ENCODE measurements around the gene PRKCI.
A peak's percentile ranks its signal among the peaks of the same experiment; 100 is the strongest.
"Not testable (repeated sequence)": the region's sequence is repeated elsewhere in the genome, so short reads cannot be mapped to it uniquely, and the experiment has no call there.

The PRKCI gene

GRCh38 chr3:170331143-170331542 lies 108.9 kb downstream of the PRKCI start:
- H3K79me2 ChIP-seq (ENCODE audit: insufficient read depth, low read length) = no peaks in the 10 kb centered on the region
- H3K9ac ChIP-seq (ENCODE audit: low read depth, low read length, poor library complexity, severe bottlenecking) = no peak overlapping the region
- H3K9me2 ChIP-seq (replicated peaks; ENCODE audit: low read depth, low read length) = no peaks in the 10 kb centered on the region
- H4K20me1 ChIP-seq (ENCODE audit: insufficient read depth, low read length, poor library complexity, severe bottlenecking) = no peaks in the 10 kb centered on the region
- H3K4me2 ChIP-seq (ENCODE audit: low read depth, low read length, poor library complexity, severe bottlenecking) = peak overlapping the region; percentile 49
- no peaks in the 10 kb centered on the region for H3F3A ChIP-seq (ENCODE audit: low read depth)
- no peaks in the 10 kb centered on the region; the same call in 1 of the 2 replicates for H3K9me3 ChIP-seq (ENCODE audit: insufficient read depth, low read depth, low read length)
- H3K27me3 ChIP-seq (ENCODE audit: insufficient read depth, low read length, poor library complexity, severe bottlenecking) = no peaks in the 10 kb centered on the region
- H3K4me1 ChIP-seq (ENCODE audit: insufficient read depth, low read length, poor library complexity, severe bottlenecking) = peaks cover 17% of the 10 kb centered on the region
- TF ChIP-seq EZH2phosphoT487 (IDR thresholded peaks at IDR 0.05; ENCODE audit: borderline replicate concordance) (no peak), CTCF (conservative IDR thresholded peaks at IDR 0.05; ENCODE audit: low read length) (no peak)
- no peak overlapping the region for H3K4me3 ChIP-seq (ENCODE audit: low read length, poor library complexity, severe bottlenecking)
- no peaks in the 10 kb centered on the region for H3K36me3 ChIP-seq (ENCODE audit: insufficient read depth, low read length)
- H2AFZ ChIP-seq (ENCODE audit: low read length) = no peak overlapping the region

GRCh38 chr3:170337420-170337819 lies 115.2 kb downstream of the PRKCI start:
- no peak overlapping the region for H3K9ac ChIP-seq (ENCODE audit: low read depth, low read length, poor library complexity, severe bottlenecking)
- no peaks in the 10 kb centered on the region for H3K36me3 ChIP-seq (ENCODE audit: insufficient read depth, low read length)
- no peaks in the 10 kb centered on the region for H3K9me2 ChIP-seq (replicated peaks; ENCODE audit: low read depth, low read length)
- no peaks in the 10 kb centered on the region for H3F3A ChIP-seq (ENCODE audit: low read depth)
- no peak overlapping the region for H2AFZ ChIP-seq (ENCODE audit: low read length)
- TF ChIP-seq EZH2phosphoT487 (IDR thresholded peaks at IDR 0.05; ENCODE audit: borderline replicate concordance) = no peak
- TF ChIP-seq CTCF (conservative IDR thresholded peaks at IDR 0.05; ENCODE audit: low read length) = no peak
- peaks cover 19% of the 10 kb centered on the region; the same call in 1 of the 2 replicates for H3K9me3 ChIP-seq (ENCODE audit: insufficient read depth, low read depth, low read length)
- H4K20me1 ChIP-seq (ENCODE audit: insufficient read depth, low read length, poor library complexity, severe bottlenecking) = no peaks in the 10 kb centered on the region
- no peak overlapping the region for H3K4me3 ChIP-seq (ENCODE audit: low read length, poor library complexity, severe bottlenecking)
- peaks cover 5% of the 10 kb centered on the region for H3K4me1 ChIP-seq (ENCODE audit: insufficient read depth, low read length, poor library complexity, severe bottlenecking)
- no peaks in the 10 kb centered on the region for H3K79me2 ChIP-seq (ENCODE audit: insufficient read depth, low read length)
- no peaks in the 10 kb centered on the region for H3K27me3 ChIP-seq (ENCODE audit: insufficient read depth, low read length, poor library complexity, severe bottlenecking)
- no peak overlapping the region for H3K4me2 ChIP-seq (ENCODE audit: low read depth, low read length, poor library complexity, severe bottlenecking)

GRCh38 chr3:170338690-170339340 lies 116.6 kb downstream of the PRKCI start:
- Histone ChIP-seq H3K9me3 (ENCODE audit: insufficient read depth, low read depth, low read length) (peaks cover 19% of the 10 kb centered on the region; the same call in 1 of the 2 replicates), H3K4me3 (ENCODE audit: low read length, poor library complexity, severe bottlenecking) (no peak overlapping the region), H2AFZ (ENCODE audit: low read length) (no peak overlapping the region), H3K27me3 (ENCODE audit: insufficient read depth, low read length, poor library complexity, severe bottlenecking) (no peaks in the 10 kb centered on the region), H3K79me2 (ENCODE audit: insufficient read depth, low read length) (no peaks in the 10 kb centered on the region), H4K20me1 (ENCODE audit: insufficient read depth, low read length, poor library complexity, severe bottlenecking) (no peaks in the 10 kb centered on the region), H3F3A (ENCODE audit: low read depth) (peaks cover under 1% of the 10 kb centered on the region; the same call in 1 of the 2 replicates), H3K36me3 (ENCODE audit: insufficient read depth, low read length) (no peaks in the 10 kb centered on the region), H3K4me1 (ENCODE audit: insufficient read depth, low read length, poor library complexity, severe bottlenecking) (peaks cover 3% of the 10 kb centered on the region), H3K9ac (ENCODE audit: low read depth, low read length, poor library complexity, severe bottlenecking) (no peak overlapping the region), H3K4me2 (ENCODE audit: low read depth, low read length, poor library complexity, severe bottlenecking) (no peak overlapping the region), H3K9me2 (replicated peaks; ENCODE audit: low read depth, low read length) (no peaks in the 10 kb centered on the region)
- no peak for TF ChIP-seq CTCF (conservative IDR thresholded peaks at IDR 0.05; ENCODE audit: low read length)
- TF ChIP-seq EZH2phosphoT487 (IDR thresholded peaks at IDR 0.05; ENCODE audit: borderline replicate concordance) = no peak

GRCh38 chr3:170342273-170342672 lies 120.0 kb downstream of the PRKCI start:
- H3F3A ChIP-seq (ENCODE audit: low read depth); H3K27me3 ChIP-seq (ENCODE audit: insufficient read depth, low read length, poor library complexity, severe bottlenecking); H3K79me2 ChIP-seq (ENCODE audit: insufficient read depth, low read length); H3K4me2 ChIP-seq (ENCODE audit: low read depth, low read length, poor library complexity, severe bottlenecking); H2AFZ ChIP-seq (ENCODE audit: low read length); H3K9me2 ChIP-seq (replicated peaks; ENCODE audit: low read depth, low read length); H3K9ac ChIP-seq (ENCODE audit: low read depth, low read length, poor library complexity, severe bottlenecking); H4K20me1 ChIP-seq (ENCODE audit: insufficient read depth, low read length, poor library complexity, severe bottlenecking); H3K36me3 ChIP-seq (ENCODE audit: insufficient read depth, low read length); H3K4me3 ChIP-seq (ENCODE audit: low read length, poor library complexity, severe bottlenecking): not testable (repeated sequence)
- H3K4me1 ChIP-seq (ENCODE audit: insufficient read depth, low read length, poor library complexity, severe bottlenecking) = peaks cover 20% of the 10 kb centered on the region
- peaks cover 16% of the 10 kb centered on the region; the same call in 1 of the 2 replicates for H3K9me3 ChIP-seq (ENCODE audit: insufficient read depth, low read depth, low read length)

- peak overlapping the region; percentile 7; the same call in 1 of the 2 replicates for H2AFZ ChIP-seq (ENCODE audit: low read length)
- H3K4me3 ChIP-seq (ENCODE audit: low read length, poor library complexity, severe bottlenecking); H3K9me3 ChIP-seq (ENCODE audit: insufficient read depth, low read depth, low read length); H4K20me1 ChIP-seq (ENCODE audit: insufficient read depth, low read length, poor library complexity, severe bottlenecking); H3K79me2 ChIP-seq (ENCODE audit: insufficient read depth, low read length); H3K36me3 ChIP-seq (ENCODE audit: insufficient read depth, low read length); H3F3A ChIP-seq (ENCODE audit: low read depth); H3K9ac ChIP-seq (ENCODE audit: low read depth, low read length, poor library complexity, severe bottlenecking); H3K27me3 ChIP-seq (ENCODE audit: insufficient read depth, low read length, poor library complexity, severe bottlenecking); H3K9me2 ChIP-seq (replicated peaks; ENCODE audit: low read depth, low read length): not testable (repeated sequence)
- peaks cover 20% of the 10 kb centered on the region for H3K4me1 ChIP-seq (ENCODE audit: insufficient read depth, low read length, poor library complexity, severe bottlenecking)
- peak overlapping the region; percentile 21 for H3K4me2 ChIP-seq (ENCODE audit: low read depth, low read length, poor library complexity, severe bottlenecking)
Observed at GRCh38 chr3:170343859-170344258, 121.6 kb downstream of the PRKCI start.
